Measurements from ENCODE around the gene HTD2.
A peak's percentile ranks its signal among the peaks of the same experiment; 100 is the strongest.
"Not testable (repeated sequence)": the region's sequence is repeated elsewhere in the genome, so short reads cannot be mapped to it uniquely, and the experiment has no call there.

The HTD2 gene

GRCh38 chr3:58305882-58306711 lies at the start of gene HTD2, which contains the start of gene RPP14:
HTD2 (plus strand) TSS chr3:58306520; CDS start chr3:58317614, 11,094 bp downstream.
RPP14 (plus strand) TSS chr3:58306245; CDS start chr3:58310330, 4,085 bp downstream.
- DNase-seq (ENCODE audit: low read depth) = peak; percentile 96

GRCh38 chr3:58258392-58259055 lies 47.8 kb upstream of the HTD2 start:
- no peak for DNase-seq (ENCODE audit: low read depth)

GRCh38 chr3:58260261-58260731 lies 46.0 kb upstream of the HTD2 start:
- peak; percentile 90 for DNase-seq (ENCODE audit: low read depth)

- DNase-seq (ENCODE audit: low read depth) = peak; percentile 56
Observed at GRCh38 chr3:58260733-58261132, 45.6 kb upstream of the HTD2 start.

GRCh38 chr3:58261954-58262666 lies 44.2 kb upstream of the HTD2 start:
- no peak for DNase-seq (ENCODE audit: low read depth)

- no peak for DNase-seq (ENCODE audit: low read depth)
Observed at GRCh38 chr3:58266577-58266976, 39.7 kb upstream of the HTD2 start.

GRCh38 chr3:58267543-58267942 lies 38.8 kb upstream of the HTD2 start:
- not testable (repeated sequence) for DNase-seq (ENCODE audit: low read depth)

GRCh38 chr3:58269356-58269755 lies 37.0 kb upstream of the HTD2 start:
- DNase-seq (ENCODE audit: low read depth) = no peak

- DNase-seq (ENCODE audit: low read depth) = no peak
Observed at GRCh38 chr3:58270485-58270884, 35.8 kb upstream of the HTD2 start.

GRCh38 chr3:58271901-58272501 lies 34.3 kb upstream of the HTD2 start:
- peak; percentile 94 for DNase-seq (ENCODE audit: low read depth)

- DNase-seq (ENCODE audit: low read depth) = peak; percentile 59
Observed at GRCh38 chr3:58272891-58273290, 33.4 kb upstream of the HTD2 start.

GRCh38 chr3:58273362-58273761 lies 33.0 kb upstream of the HTD2 start:
- DNase-seq (ENCODE audit: low read depth) = not testable (repeated sequence)

GRCh38 chr3:58274027-58274614 lies 32.2 kb upstream of the HTD2 start:
- DNase-seq (ENCODE audit: low read depth) = peak; percentile 68

GRCh38 chr3:58281069-58281468 lies 25.3 kb upstream of the HTD2 start:
- no peak for DNase-seq (ENCODE audit: low read depth)

- DNase-seq (ENCODE audit: low read depth) = no peak
Observed at GRCh38 chr3:58285334-58285733, 21.0 kb upstream of the HTD2 start.

- no peak for DNase-seq (ENCODE audit: low read depth)
Observed at GRCh38 chr3:58287354-58287753, 19.0 kb upstream of the HTD2 start.

- no peak for DNase-seq (ENCODE audit: low read depth)
Observed at GRCh38 chr3:58288011-58288728, 18.1 kb upstream of the HTD2 start.

- DNase-seq (ENCODE audit: low read depth) = not testable (repeated sequence)
Observed at GRCh38 chr3:58288964-58289613, 17.2 kb upstream of the HTD2 start.

GRCh38 chr3:58290446-58290845 lies 15.9 kb upstream of the HTD2 start:
- not testable (repeated sequence) for DNase-seq (ENCODE audit: low read depth)

GRCh38 chr3:58291671-58292338 lies 14.5 kb upstream of the HTD2 start:
- no peak for DNase-seq (ENCODE audit: low read depth)

Measured in EH (cell line).